HepG2 (cell line): ENCODE measurements around the gene SEPTIN10. TPM values are rescaled to one million over a fixed set of nuclear protein-coding genes. Genes with fewer than 3 reads are reported as not detected.

Source experiments
- ARID2 ChIP-seq: sonication (generic); formaldehyde crosslinking; IDR thresholded peaks from 2 replicates; pipeline ENCODE4 v1.8.1; 2022; ENCODE audit warnings: mild to moderate bottlenecking, missing genetic modification reagents, borderline replicate concordance
- BRD4 ChIP-seq: sonication (generic); formaldehyde crosslinking; IDR thresholded peaks from 2 replicates; pipeline ENCODE4 v1.4.0; 2020; ENCODE audit warnings: missing genetic modification reagents
- EED ChIP-seq: sonication (generic); formaldehyde crosslinking; IDR thresholded peaks from 2 replicates; pipeline ENCODE4 v1.5.0; 2020; ENCODE audit warnings: mild to moderate bottlenecking, missing genetic modification reagents
- EHMT2 ChIP-seq: fragments of 200-600 bp; sonication (generic); IDR thresholded peaks from 2 replicates; pipeline ENCODE4 v1.7.0; 2017; ENCODE audit warnings: antibody characterized with exemption, low read depth, low read length, borderline replicate concordance
- FOXA3 ChIP-seq: IDR thresholded peaks from 2 replicates; pipeline ENCODE4 v1.6.1; 2016; ENCODE audit warnings: missing genetic modification reagents, missing compliant biosample characterization
- FOXO1 ChIP-seq: sonication (generic); formaldehyde crosslinking; IDR thresholded peaks from 2 replicates; pipeline ENCODE4 v1.4.0; 2020; ENCODE audit warnings: missing genetic modification reagents
- GTF3A ChIP-seq: sonication (generic); formaldehyde crosslinking; conservative IDR thresholded peaks from 2 replicates; pipeline ENCODE4 v1.4.0; 2020; ENCODE audit warnings: mild to moderate bottlenecking, missing genetic modification reagents
- KDM4B ChIP-seq: sonication (generic); formaldehyde crosslinking; IDR thresholded peaks from 2 replicates; pipeline ENCODE4 v1.4.0; 2020; ENCODE audit warnings: missing genetic modification reagents
- MATR3 ChIP-seq: sonication (generic); formaldehyde crosslinking; IDR thresholded peaks from 2 replicates; pipeline ENCODE4 v1.4.0; 2020; ENCODE audit warnings: missing genetic modification reagents
- MAZ ChIP-seq, 2 experiments: sonication (generic) in 1 of 2; formaldehyde crosslinking in 1 of 2; IDR thresholded peaks; 2 replicates each; pipeline versions ENCODE4 v1.5.0 to v1.6.1; 2012 to 2020; ENCODE audit warnings: low read depth in 2 of 2, mild to moderate bottlenecking in 2 of 2, borderline replicate concordance in 1 of 2, improper control_type of control experiment in 1 of 2, low read length in 1 of 2, missing genetic modification reagents in 1 of 2, moderate library complexity in 1 of 2
- MED1 ChIP-seq: sonication (generic); formaldehyde crosslinking; IDR thresholded peaks from 2 replicates; pipeline ENCODE4 v1.4.0; 2020; ENCODE audit warnings: missing genetic modification reagents
- MED13 ChIP-seq: sonication (generic); formaldehyde crosslinking; IDR thresholded peaks from 2 replicates; pipeline ENCODE4 v1.5.0; 2020; ENCODE audit warnings: missing genetic modification reagents
- NFE2 ChIP-seq: sonication (generic); formaldehyde crosslinking; IDR thresholded peaks from 2 replicates; pipeline ENCODE4 v1.4.0; 2020; ENCODE audit warnings: missing genetic modification reagents
- STAG1 ChIP-seq: sonication (generic); formaldehyde crosslinking; IDR thresholded peaks from 2 replicates; pipeline ENCODE4 v1.4.0; 2020; ENCODE audit warnings: missing genetic modification reagents
- TBX2 ChIP-seq: sonication (generic); formaldehyde crosslinking; IDR thresholded peaks from 2 replicates; pipeline ENCODE4 v1.5.0; 2020; ENCODE audit warnings: missing genetic modification reagents, mild to moderate bottlenecking, borderline replicate concordance
- TEAD2 ChIP-seq: sonication (generic); formaldehyde crosslinking; IDR thresholded peaks from 2 replicates; pipeline ENCODE4 v1.9.0; 2021; ENCODE audit warnings: missing genetic modification reagents
- TSC22D2 ChIP-seq: sonication (generic); formaldehyde crosslinking; IDR thresholded peaks from 2 replicates; pipeline ENCODE4 v1.5.1; 2020; ENCODE audit warnings: missing genetic modification reagents, mild to moderate bottlenecking, borderline replicate concordance
- U2AF2 ChIP-seq: fragments of 200-400 bp; formaldehyde crosslinking; IDR thresholded peaks from 2 replicates; pipeline ENCODE4 v1.6.1; 2017; ENCODE audit warnings: low read depth, mild to moderate bottlenecking, low read length
- ZFP1 ChIP-seq: IDR thresholded peaks from 2 replicates; pipeline ENCODE4 v1.6.1; 2016
- ZNF33B ChIP-seq: sonication (generic); formaldehyde crosslinking; IDR thresholded peaks from 2 replicates; pipeline ENCODE4 v1.5.1; 2020; ENCODE audit warnings: mild to moderate bottlenecking, missing genetic modification reagents
- ZNF350 ChIP-seq: sonication (generic); formaldehyde crosslinking; IDR thresholded peaks from 2 replicates; pipeline ENCODE4 v1.4.0; 2020; ENCODE audit warnings: mild to moderate bottlenecking, low read depth, missing genetic modification reagents, borderline replicate concordance
- ZNF451 ChIP-seq: sonication (generic); formaldehyde crosslinking; IDR thresholded peaks from 2 replicates; pipeline ENCODE4 v1.5.0; 2020; ENCODE audit warnings: mild to moderate bottlenecking, missing genetic modification reagents
- polyA plus RNA-seq, 8 experiments: library from polyadenylated mRNA; depleted of rRNA in 3 of 8; stranded (reverse) in 7 of 8; unstranded in 1 of 8; fragments of >200 nt; fragmentation: Illumina TruSeq in 4 of 8; extraction: Trizol in 4 of 8; gene quantifications; 2 replicates each; pipeline versions ENCODE4 v1.2.1 to v1.2.3, GENCODE V29; 2011 to 2016; ENCODE audit warnings: low read depth in 4 of 8, missing spikeins in 1 of 8, mixed read lengths in 1 of 8; ENCODE audit not compliant: insufficient read depth in 1 of 8
- total RNA-seq, 5 experiments: library from RNA; depleted of rRNA; stranded (reverse); fragments of >200 nt; fragmentation: Illumina TruSeq; extraction: Trizol; gene quantifications; 2 replicates each; pipeline ENCODE4 v1.2.3, GENCODE V29; 2016; ENCODE audit warnings: low read depth in 1 of 5
- TF ChIP-seq, protein P1 (sequence below): sonication (generic); formaldehyde crosslinking; IDR thresholded peaks from 2 replicates; pipeline ENCODE4 v1.4.0; 2020; ENCODE audit warnings: missing genetic modification reagents
- TF ChIP-seq, protein P2 (sequence below): sonication (generic); formaldehyde crosslinking; IDR thresholded peaks from 2 replicates; pipeline ENCODE4 v1.5.1; 2020; ENCODE audit warnings: mild to moderate bottlenecking, moderate library complexity, missing genetic modification reagents
- TF ChIP-seq, protein P3 (sequence below): sonication (generic); formaldehyde crosslinking; IDR thresholded peaks from 2 replicates; pipeline ENCODE4 v1.5.1; 2020; ENCODE audit warnings: missing genetic modification reagents, mild to moderate bottlenecking, borderline replicate concordance
- TF ChIP-seq, protein P4 (sequence below): sonication (generic); formaldehyde crosslinking; IDR thresholded peaks from 2 replicates; pipeline ENCODE4 v1.8.0; 2022; ENCODE audit warnings: low read depth, missing genetic modification reagents
- TF ChIP-seq, protein P5 (sequence below): sonication (generic); formaldehyde crosslinking; IDR thresholded peaks from 2 replicates; pipeline ENCODE4 v1.8.1; 2023; ENCODE audit warnings: mild to moderate bottlenecking, missing genetic modification reagents

Gene SEPTIN10
- total and polyA plus RNA-seq, 2 of the 13 experiments (the other 11 are each of a cell fraction or from before 2014, with no cell fraction given), result 45.8 to 67.5 TPM

DNA sequence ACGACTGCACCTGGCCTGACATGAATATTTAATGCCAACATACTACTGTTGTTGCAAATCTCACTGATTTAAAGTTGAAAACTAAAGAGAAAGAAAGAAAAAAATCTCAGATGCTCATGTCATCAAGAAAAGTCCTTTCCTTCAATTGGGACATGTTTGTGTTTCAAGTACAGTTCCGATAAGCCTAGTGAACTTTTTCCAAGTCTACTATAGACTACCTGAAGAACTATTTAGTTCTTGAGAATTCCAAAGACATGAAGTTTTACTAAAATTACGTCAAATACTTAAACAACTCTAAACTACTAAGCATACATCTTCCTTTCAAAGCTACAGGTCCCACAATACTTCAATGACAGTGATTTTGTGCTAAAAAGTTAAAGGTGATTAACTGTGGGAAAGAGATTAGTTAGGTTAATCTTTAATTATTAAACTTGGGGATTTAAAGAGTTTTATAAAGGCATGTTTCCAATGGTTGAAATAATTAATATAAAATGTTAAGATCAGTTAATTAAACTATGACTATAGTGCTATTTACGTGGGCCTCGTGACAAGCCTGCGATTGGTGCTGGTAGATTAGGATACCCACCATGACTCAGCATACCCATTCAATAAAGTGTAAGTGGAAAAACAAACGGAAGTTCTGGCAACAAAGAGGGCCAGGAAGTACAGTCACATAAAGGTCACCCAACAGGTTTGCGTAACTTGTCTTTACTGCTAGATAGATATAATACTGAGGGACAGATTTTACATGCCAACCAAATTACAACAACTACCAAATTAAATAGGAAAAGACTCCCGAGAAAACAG lies 55.5 kb downstream of the SEPTIN10 start (continued):
- TF ChIP-seq U2AF2, result no peak
- TF ChIP-seq MED1 (CRISPR knock-in tag), result peak; percentile 93
- no peak for TF ChIP-seq KDM4B
- no peak for TF ChIP-seq ARID2 (CRISPR knock-in tag)
- TF ChIP-seq TBX2 (CRISPR knock-in tag), result peak; percentile 40; the same call in 1 of the 2 replicates
- TF ChIP-seq FOXO1 (CRISPR knock-in tag), result peak; percentile 74; the same call in 1 of the 2 replicates
- no peak for TF ChIP-seq ZNF33B (CRISPR knock-in tag)
- no peak for TF ChIP-seq BRD4
- no peak for TF ChIP-seq TEAD2 (CRISPR knock-in tag)
- TF ChIP-seq, protein P1, sequence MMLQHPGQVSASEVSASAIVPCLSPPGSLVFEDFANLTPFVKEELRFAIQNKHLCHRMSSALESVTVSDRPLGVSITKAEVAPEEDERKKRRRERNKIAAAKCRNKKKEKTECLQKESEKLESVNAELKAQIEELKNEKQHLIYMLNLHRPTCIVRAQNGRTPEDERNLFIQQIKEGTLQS (CRISPR knock-in tag), result peak; percentile 69; the same call in 1 of the 2 replicates
- no peak for TF ChIP-seq TSC22D2 (CRISPR knock-in tag)
- TF ChIP-seq MED13, result no peak
- no peak for TF ChIP-seq GTF3A (CRISPR knock-in tag)
- TF ChIP-seq ZNF350 (CRISPR knock-in tag), result no peak
- TF ChIP-seq, protein P2, sequence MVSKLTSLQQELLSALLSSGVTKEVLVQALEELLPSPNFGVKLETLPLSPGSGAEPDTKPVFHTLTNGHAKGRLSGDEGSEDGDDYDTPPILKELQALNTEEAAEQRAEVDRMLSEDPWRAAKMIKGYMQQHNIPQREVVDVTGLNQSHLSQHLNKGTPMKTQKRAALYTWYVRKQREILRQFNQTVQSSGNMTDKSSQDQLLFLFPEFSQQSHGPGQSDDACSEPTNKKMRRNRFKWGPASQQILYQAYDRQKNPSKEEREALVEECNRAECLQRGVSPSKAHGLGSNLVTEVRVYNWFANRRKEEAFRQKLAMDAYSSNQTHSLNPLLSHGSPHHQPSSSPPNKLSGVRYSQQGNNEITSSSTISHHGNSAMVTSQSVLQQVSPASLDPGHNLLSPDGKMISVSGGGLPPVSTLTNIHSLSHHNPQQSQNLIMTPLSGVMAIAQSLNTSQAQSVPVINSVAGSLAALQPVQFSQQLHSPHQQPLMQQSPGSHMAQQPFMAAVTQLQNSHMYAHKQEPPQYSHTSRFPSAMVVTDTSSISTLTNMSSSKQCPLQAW (CRISPR knock-in tag), result peak; percentile 44; the same call in 1 of the 2 replicates
- TF ChIP-seq, protein P3, sequence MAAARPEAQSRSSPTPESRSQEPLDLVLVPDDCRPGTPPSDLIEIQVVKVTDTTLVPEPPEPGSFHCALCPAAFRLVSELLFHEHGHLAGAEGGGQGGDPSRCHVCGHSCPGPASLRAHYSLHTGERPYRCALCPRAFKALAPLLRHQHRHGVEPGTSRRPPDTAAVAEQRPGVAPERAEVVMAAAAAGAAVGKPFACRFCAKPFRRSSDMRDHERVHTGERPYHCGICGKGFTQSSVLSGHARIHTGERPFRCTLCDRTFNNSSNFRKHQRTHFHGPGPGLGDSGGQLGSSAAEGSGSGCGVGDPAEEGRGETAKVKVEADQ, result no peak
- no peak for TF ChIP-seq ZFP1 (CRISPR knock-in tag)
- peak; percentile 84 for TF ChIP-seq FOXA3 (CRISPR knock-in tag)
- no peak for TF ChIP-seq MAZ (IDR thresholded peaks at IDR 0.05; ENCODE audit: borderline replicate concordance, low read depth, low read length)
- no peak for TF ChIP-seq MAZ (CRISPR knock-in tag; IDR thresholded peaks at IDR 0.05; ENCODE audit: low read depth)
- TF ChIP-seq EHMT2, result no peak
- TF ChIP-seq, protein P4, sequence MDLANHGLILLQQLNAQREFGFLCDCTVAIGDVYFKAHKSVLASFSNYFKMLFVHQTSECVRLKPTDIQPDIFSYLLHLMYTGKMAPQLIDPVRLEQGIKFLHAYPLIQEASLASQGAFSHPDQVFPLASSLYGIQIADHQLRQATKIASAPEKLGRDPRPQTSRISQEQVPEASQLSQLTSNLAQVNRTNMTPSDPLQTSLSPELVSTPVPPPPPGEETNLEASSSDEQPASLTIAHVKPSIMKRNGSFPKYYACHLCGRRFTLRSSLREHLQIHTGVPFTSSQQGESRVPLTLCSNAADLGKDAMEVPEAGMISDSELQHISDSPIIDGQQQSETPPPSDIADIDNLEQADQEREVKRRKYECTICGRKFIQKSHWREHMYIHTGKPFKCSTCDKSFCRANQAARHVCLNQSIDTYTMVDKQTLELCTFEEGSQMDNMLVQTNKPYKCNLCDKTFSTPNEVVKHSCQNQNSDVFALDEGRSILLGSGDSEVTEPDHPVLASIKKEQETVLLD, result no peak
- TF ChIP-seq NFE2 (CRISPR knock-in tag), result peak; percentile 93
- no peak for TF ChIP-seq MATR3 (CRISPR knock-in tag)
- no peak for TF ChIP-seq EED (CRISPR knock-in tag)
- TF ChIP-seq, protein P5, sequence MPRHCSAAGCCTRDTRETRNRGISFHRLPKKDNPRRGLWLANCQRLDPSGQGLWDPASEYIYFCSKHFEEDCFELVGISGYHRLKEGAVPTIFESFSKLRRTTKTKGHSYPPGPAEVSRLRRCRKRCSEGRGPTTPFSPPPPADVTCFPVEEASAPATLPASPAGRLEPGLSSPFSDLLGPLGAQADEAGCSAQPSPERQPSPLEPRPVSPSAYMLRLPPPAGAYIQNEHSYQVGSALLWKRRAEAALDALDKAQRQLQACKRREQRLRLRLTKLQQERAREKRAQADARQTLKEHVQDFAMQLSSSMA (CRISPR knock-in tag), result no peak
- TF ChIP-seq ZNF451 (CRISPR knock-in tag), result no peak
- TF ChIP-seq STAG1 (CRISPR knock-in tag), result no peak
